Activated CD4-positive, CD25-positive, alpha-beta regulatory T cell treated with anti-CD3 and anti-CD28 coated beads, Interleukin-2, amount 50 U/mL, for 16 hours (primary cell): ENCODE results near the gene NRG3.

ENCODE experiments used
- DNase-seq: peaks from one replicate; pipeline ENCODE4 v3.0.0-alpha.2; 2020; ENCODE audit warnings: low read depth, low spot score

Gene NRG3

GRCh38 chr10:82565197-82565575, 690.2 kb downstream of the NRG3 start:
- no peak for DNase-seq

- DNase-seq, result no peak
These were observed 697.8 kb downstream of the NRG3 start for GRCh38 chr10:82572744-82573143.

GRCh38 chr10:82574081-82574480, 699.1 kb downstream of the NRG3 start:
- DNase-seq, result no peak

- no peak for DNase-seq
These were observed 700.3 kb downstream of the NRG3 start for GRCh38 chr10:82575318-82575717.

GRCh38 chr10:82576093-82576492, 701.1 kb downstream of the NRG3 start:
- DNase-seq, result no peak

GRCh38 chr10:82581940-82582339, 706.9 kb downstream of the NRG3 start:
- no peak for DNase-seq

- no peak for DNase-seq
These were observed 716.4 kb downstream of the NRG3 start for GRCh38 chr10:82591421-82591820.

GRCh38 chr10:82597840-82598239, 722.8 kb downstream of the NRG3 start:
- DNase-seq, result no peak

GRCh38 chr10:82609845-82610244, 734.9 kb downstream of the NRG3 start:
- DNase-seq, result no peak

GRCh38 chr10:82618007-82618406, 743.0 kb downstream of the NRG3 start:
- DNase-seq, result no peak

- no peak for DNase-seq
These were observed 746.7 kb downstream of the NRG3 start for GRCh38 chr10:82621680-82622079.

GRCh38 chr10:82622479-82622878, 747.5 kb downstream of the NRG3 start:
- no peak for DNase-seq

GRCh38 chr10:82625512-82626189, 750.7 kb downstream of the NRG3 start:
- no peak for DNase-seq

- no peak for DNase-seq
These were observed 753.4 kb downstream of the NRG3 start for GRCh38 chr10:82628373-82628772.

- DNase-seq, result no peak
These were observed 768.1 kb downstream of the NRG3 start for GRCh38 chr10:82643076-82643475.

- DNase-seq, result no peak
These were observed 768.6 kb downstream of the NRG3 start for GRCh38 chr10:82643601-82644000.

- DNase-seq, result no peak
These were observed 770.2 kb downstream of the NRG3 start for GRCh38 chr10:82645221-82645620.

- no peak for DNase-seq
These were observed 778.5 kb downstream of the NRG3 start for GRCh38 chr10:82653244-82654155.

GRCh38 chr10:82660205-82660604, 785.2 kb downstream of the NRG3 start:
- no peak for DNase-seq

- no peak for DNase-seq
These were observed 786.0 kb downstream of the NRG3 start for GRCh38 chr10:82660986-82661385.

- DNase-seq, result no peak
These were observed 786.7 kb downstream of the NRG3 start for GRCh38 chr10:82661701-82662100.

GRCh38 chr10:82668221-82668895, 793.4 kb downstream of the NRG3 start:
- DNase-seq, result no peak
